ENCODE results near the gene RNF227. TPM values are rescaled to one million over a fixed set of nuclear protein-coding genes. Genes with fewer than 3 reads are reported as not detected.

Gene RNF227
- total and polyA plus RNA-seq, 7 donors = 0.62 to 2.6 (median 1.5) TPM

DNA sequence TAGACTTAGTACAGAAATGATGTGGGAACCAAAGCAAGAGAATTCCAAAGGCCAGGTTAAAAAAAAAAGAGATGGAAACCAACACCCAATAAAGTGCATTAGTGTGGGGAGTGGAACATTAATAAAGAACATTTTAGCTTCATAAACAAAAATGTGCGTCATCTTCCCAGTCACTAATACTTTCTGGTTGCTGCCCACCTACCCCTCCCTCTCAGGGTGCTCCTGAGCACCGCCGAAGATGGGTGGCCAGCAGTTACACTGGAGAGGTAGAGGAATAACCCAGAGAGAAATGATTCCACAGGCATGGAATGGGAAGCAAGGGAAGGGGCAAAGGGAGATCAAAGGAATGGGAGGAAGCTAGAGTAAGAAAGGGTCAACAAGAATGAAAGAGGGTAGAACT, 33.5 kb downstream of the RNF227 start:
- no peak overlapping the region for H3K4me3 ChIP-seq
- no peak for DNase-seq
- no peaks in the 10 kb centered on the region for H3K36me3 ChIP-seq (ENCODE audit: insufficient read depth in 1 of 2, low read depth in 1 of 2)
- no peak for ATAC-seq
- H3K27ac ChIP-seq = no peak overlapping the region
- H3K27me3 ChIP-seq (ENCODE audit: insufficient read depth in 3 of 3, low read length in 2 of 3) = peaks cover 0 to 56% (median 4%) of the 10 kb centered on the region in 3 donors
- intact Hi-C loops (cut with DNase I) = no loop called here
- TF ChIP-seq, protein P1, sequence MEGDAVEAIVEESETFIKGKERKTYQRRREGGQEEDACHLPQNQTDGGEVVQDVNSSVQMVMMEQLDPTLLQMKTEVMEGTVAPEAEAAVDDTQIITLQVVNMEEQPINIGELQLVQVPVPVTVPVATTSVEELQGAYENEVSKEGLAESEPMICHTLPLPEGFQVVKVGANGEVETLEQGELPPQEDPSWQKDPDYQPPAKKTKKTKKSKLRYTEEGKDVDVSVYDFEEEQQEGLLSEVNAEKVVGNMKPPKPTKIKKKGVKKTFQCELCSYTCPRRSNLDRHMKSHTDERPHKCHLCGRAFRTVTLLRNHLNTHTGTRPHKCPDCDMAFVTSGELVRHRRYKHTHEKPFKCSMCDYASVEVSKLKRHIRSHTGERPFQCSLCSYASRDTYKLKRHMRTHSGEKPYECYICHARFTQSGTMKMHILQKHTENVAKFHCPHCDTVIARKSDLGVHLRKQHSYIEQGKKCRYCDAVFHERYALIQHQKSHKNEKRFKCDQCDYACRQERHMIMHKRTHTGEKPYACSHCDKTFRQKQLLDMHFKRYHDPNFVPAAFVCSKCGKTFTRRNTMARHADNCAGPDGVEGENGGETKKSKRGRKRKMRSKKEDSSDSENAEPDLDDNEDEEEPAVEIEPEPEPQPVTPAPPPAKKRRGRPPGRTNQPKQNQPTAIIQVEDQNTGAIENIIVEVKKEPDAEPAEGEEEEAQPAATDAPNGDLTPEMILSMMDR (IDR thresholded peaks at IDR 0.05) = no peak
- 74 to 91% (median 78%) methylated on average over 3 of the region's 3 CpGs for WGBS, 3 donors
- H3K9me3 ChIP-seq = no peaks in the 10 kb centered on the region
- peaks cover 22% of the 10 kb centered on the region for H3K4me1 ChIP-seq

DNA sequence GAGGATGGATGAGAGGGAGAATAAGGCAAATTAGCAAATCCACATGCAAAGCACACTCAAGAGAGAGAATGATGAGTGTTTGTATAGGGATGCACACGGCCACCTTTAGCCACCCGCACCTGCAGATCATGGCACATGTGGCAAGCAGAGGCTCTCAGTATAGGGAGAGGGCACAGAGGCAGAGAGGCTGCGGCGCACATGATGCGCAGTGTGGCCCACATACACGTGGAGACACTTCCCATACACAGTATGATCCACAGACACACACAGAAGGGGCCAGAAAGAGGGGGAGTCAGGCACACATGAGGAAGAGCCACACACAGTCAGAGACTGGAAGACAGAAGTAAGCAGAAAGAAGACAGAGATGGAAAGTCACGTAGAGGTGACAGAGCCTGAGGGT, 34.0 kb downstream of the RNF227 start:
- intact Hi-C loops (cut with DNase I) = no loop called here
- 59 to 75% (median 70%) methylated on average over 7 of the region's 7 CpGs for WGBS, 3 donors
- H3K27me3 ChIP-seq (ENCODE audit: insufficient read depth in 3 of 3, low read length in 2 of 3) = peaks cover 0 to 59% (median 4%) of the 10 kb centered on the region in 3 donors
- TF ChIP-seq, protein P1 (IDR thresholded peaks at IDR 0.05) = no peak
- no peaks in the 10 kb centered on the region for H3K9me3 ChIP-seq
- DNase-seq = no peak
- no peak for ATAC-seq
- no peaks in the 10 kb centered on the region for H3K36me3 ChIP-seq (ENCODE audit: insufficient read depth in 1 of 2, low read depth in 1 of 2)
- H3K4me3 ChIP-seq = no peak overlapping the region
- H3K4me1 ChIP-seq = peaks cover 17% of the 10 kb centered on the region
- H3K27ac ChIP-seq = no peak overlapping the region

DNA sequence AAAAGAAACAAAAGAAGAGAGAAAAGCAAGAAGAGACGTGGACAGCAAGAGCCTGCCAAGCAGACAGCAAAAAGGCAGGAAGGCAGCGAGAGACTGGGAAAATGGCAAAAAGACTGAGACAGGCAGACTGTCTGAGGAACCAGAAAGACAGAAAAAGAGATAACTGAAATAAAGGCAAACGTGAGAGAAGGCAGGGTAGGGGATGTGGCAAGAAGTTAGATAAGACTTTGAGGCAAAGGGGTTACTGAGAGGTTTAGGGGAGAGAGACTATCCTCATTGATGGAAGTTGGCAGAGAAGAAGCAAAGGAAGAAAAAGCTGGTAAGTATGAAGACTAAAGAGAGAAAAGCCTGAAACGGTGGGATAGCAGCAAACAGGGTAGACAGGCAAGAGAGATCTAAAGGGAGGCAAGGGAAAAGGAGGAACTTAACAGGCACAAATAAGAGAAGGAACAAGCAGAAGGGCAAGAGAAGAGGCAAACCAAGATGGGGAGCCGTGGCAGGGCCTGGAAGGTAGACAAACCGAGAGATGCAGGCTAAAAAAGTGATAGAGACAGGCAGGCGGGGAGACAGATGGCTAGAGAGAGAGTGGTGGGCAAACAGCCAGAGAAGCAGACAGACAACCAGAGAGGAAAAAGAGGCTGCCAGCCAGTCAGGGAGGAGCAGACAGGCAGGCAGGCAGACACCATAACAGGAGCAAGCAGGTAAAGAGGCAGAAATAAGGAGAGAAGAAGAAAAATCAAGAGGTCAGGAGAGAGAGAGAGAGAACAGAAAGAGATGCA, 34.6 kb downstream of the RNF227 start:
- DNase-seq (no peak), ATAC-seq (no peak)
- H3K36me3 ChIP-seq (ENCODE audit: insufficient read depth in 1 of 2, low read depth in 1 of 2) = no peaks in the 10 kb centered on the region
- no peak overlapping the region for H3K4me3 ChIP-seq
- WGBS, 3 donors = 43 to 49% (median 45%) methylated on average over 7 of the region's 7 CpGs
- intact Hi-C loops (cut with DNase I) = no loop called here
- peaks cover 0 to 53% (median 4%) of the 10 kb centered on the region in 3 donors for H3K27me3 ChIP-seq (ENCODE audit: insufficient read depth in 3 of 3, low read length in 2 of 3)
- no peaks in the 10 kb centered on the region for H3K9me3 ChIP-seq
- H3K27ac ChIP-seq = no peak overlapping the region
- H3K4me1 ChIP-seq = peaks cover 11% of the 10 kb centered on the region
- TF ChIP-seq, protein P1 (IDR thresholded peaks at IDR 0.05) = no peak

DNA sequence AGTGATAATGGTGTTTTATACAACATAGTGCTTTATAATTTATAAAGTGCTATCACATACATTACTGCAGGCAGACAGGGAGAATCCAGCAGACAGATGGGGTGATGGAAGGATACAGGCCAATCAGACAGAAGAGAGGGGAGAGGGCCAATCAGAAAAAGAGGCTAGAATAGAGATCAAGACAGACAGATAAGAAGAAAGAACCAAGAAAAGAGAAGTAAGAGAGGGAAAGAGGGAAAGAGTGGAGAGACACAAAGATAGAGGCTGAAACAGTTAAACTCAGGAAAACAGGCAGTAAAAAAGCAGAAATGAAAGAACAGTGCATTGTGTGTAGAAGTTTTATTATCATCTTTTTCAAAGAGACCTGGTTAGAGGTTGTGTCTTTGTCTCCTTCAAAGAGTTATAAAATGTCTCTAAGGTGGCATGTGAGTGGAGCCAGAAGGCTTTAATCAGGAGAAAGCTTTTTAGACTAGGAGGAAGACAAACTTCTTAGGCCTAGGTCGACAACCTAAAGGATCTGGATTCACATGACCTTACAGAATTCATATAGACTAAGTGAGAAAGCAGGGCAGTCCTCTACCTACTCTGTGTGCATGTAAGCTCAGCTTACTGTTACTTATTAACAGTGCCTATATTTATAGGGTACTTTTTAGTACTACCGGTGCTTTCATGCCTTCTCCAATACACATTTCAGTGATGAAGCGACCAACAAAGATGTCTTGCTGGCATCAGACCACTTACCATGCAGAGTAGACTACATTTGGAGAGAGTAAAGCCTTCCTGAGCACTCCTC, 35.8 kb downstream of the RNF227 start:
- TF ChIP-seq, protein P1 (IDR thresholded peaks at IDR 0.05) = no peak
- no peak overlapping the region for H3K4me3 ChIP-seq
- no peaks in the 10 kb centered on the region for H3K9me3 ChIP-seq
- H3K4me1 ChIP-seq = no peaks in the 10 kb centered on the region
- intact Hi-C loops (cut with DNase I) = no loop called here
- DNase-seq (no peak), ATAC-seq (no peak)
- no peaks in the 10 kb centered on the region for H3K36me3 ChIP-seq (ENCODE audit: insufficient read depth in 1 of 2, low read depth in 1 of 2)
- peaks cover 0 to 41% (median 4%) of the 10 kb centered on the region in 3 donors for H3K27me3 ChIP-seq (ENCODE audit: insufficient read depth in 3 of 3, low read length in 2 of 3)
- H3K27ac ChIP-seq = no peak overlapping the region
- WGBS, 3 donors = 83 to 89% (median 83%) methylated on average over 3 of the region's 3 CpGs

Data from psoas muscle (tissue), 8 donors.